HCT116 (cell line): Measurements from ENCODE around the gene PGD. TPM values are rescaled to one million over a fixed set of nuclear protein-coding genes. Genes with fewer than 3 reads are reported as not detected.

Experiments
- ATAC-seq: fragments of 200-7000 bp; cut with Tn5 transposase; 2 replicates; pipeline ENCODE4 v1.9.1; 2020; ENCODE audit warnings: mild to moderate bottlenecking, moderate library complexity
- BruUV-seq: library from RNA; stranded (reverse); fragments of 400-500 nt; replicated peaks from 2 replicates; lab custom pipeline; 2021; lab: Mats Ljungman, UMichigan
- CTCF ChIA-PET: fragments of 300-600 bp; sonication (Branson Sonifier 250); formaldehyde crosslinking; loops from one replicate; lab custom pipeline; 2021; ENCODE audit warnings: antibody characterized with exemption; lab: Charles Lee
- POLR2A ChIA-PET: fragments of 300-600, 350-600 bp; sonication (Branson Sonifier 250); formaldehyde crosslinking; loops from one replicate; lab custom pipeline; 2021; ENCODE audit warnings: antibody characterized with exemption; lab: Charles Lee
- RAD21 ChIA-PET, 2 experiments: fragments of 300-600 bp; sonication (Branson Sonifier 250); formaldehyde crosslinking; loops; one replicate each; lab custom pipeline; 2023; ENCODE audit warnings: low total read pairs in 2 of 2; ENCODE audit not compliant: uncharacterized antibody in 2 of 2, unreplicated experiment in 2 of 2, low non-redundant PET in 1 of 2; lab: Charles Lee
- DNase-seq: peaks from one replicate; pipeline ENCODE4 v3.0.0-alpha.2; 2010; ENCODE audit warnings: low read depth, low spot score
- H2AFZ ChIP-seq: fragments of 200-600 bp; shearing (Covaris generic), sonication (generic); 2 replicates; pipeline ENCODE4 v1.6.1; 2017; ENCODE audit warnings: low read depth, mixed run types, mixed read lengths, antibody characterized with exemption, low read length; ENCODE audit not compliant: poor library complexity, severe bottlenecking
- H3K27ac ChIP-seq: 2 replicates; pipeline ENCODE4 v1.5.1; 2012; ENCODE audit warnings: low read depth, low read length
- H3K27me3 ChIP-seq: fragments of 200-600 bp; sonication (generic); 2 replicates; pipeline ENCODE4 v1.6.1; 2016; ENCODE audit warnings: mixed run types, low read length, mixed read lengths; ENCODE audit not compliant: insufficient read depth
- H3K36me3 ChIP-seq, 2 experiments: fragments of 200-500 bp in 1 of 2; fragments of 200-600 bp in 1 of 2; sonication (Bioruptor generic) in 1 of 2; sonication (generic) in 1 of 2; 2 replicates each; pipeline versions ENCODE4 v1.5.1 to v1.6.1; 2014 to 2016; ENCODE audit warnings: low read length in 2 of 2, inconsistent platforms in 1 of 2, mixed read lengths in 1 of 2, mixed run types in 1 of 2; ENCODE audit not compliant: insufficient read depth in 2 of 2, control insufficient read depth in 1 of 2
- H3K4me1 ChIP-seq, 2 experiments: fragments of 200-600 bp in 1 of 2; sonication (generic) in 1 of 2; 2 replicates each; pipeline versions ENCODE4 v1.5.1 to v1.6.1; 2012 to 2017; ENCODE audit warnings: low read length in 2 of 2, inconsistent platforms in 1 of 2, mild to moderate bottlenecking in 1 of 2, mixed read lengths in 1 of 2, mixed run types in 1 of 2, moderate library complexity in 1 of 2; ENCODE audit not compliant: insufficient read depth in 2 of 2, control insufficient read depth in 1 of 2
- H3K4me2 ChIP-seq: fragments of 200-600 bp; sonication (generic); 2 replicates; pipeline ENCODE4 v1.6.1; 2017; ENCODE audit warnings: mixed run types, low read length, mixed read lengths
- H3K4me3 ChIP-seq, 2 experiments: fragments of 200-600 bp in 1 of 2; sonication (generic) in 1 of 2; replicated peaks in 1 of 2; 2 replicates each; pipeline ENCODE4 v1.5.1; 2011 to 2016; ENCODE audit warnings: low read length in 2 of 2, control low read depth in 1 of 2, low read depth in 1 of 2, mild to moderate bottlenecking in 1 of 2, mixed read lengths in 1 of 2, mixed run types in 1 of 2
- H3K79me2 ChIP-seq: fragments of 200-600 bp; sonication (generic); 2 replicates; pipeline ENCODE4 v1.6.1; 2017; ENCODE audit warnings: mild to moderate bottlenecking, mixed run types, low read length, moderate library complexity, mixed read lengths; ENCODE audit not compliant: insufficient read depth
- H3K9ac ChIP-seq: fragments of 200-600 bp; sonication (generic); 2 replicates; pipeline ENCODE4 v1.6.1; 2016; ENCODE audit warnings: low read length, mixed read lengths
- H3K9me2 ChIP-seq: fragments of 200-600 bp; sonication (generic), shearing (Covaris generic); 2 replicates; pipeline ENCODE4 v1.6.1; 2017; ENCODE audit warnings: mixed run types, mild to moderate bottlenecking, moderate library complexity; ENCODE audit not compliant: insufficient read depth
- H3K9me3 ChIP-seq, 2 experiments: fragments of 200-500 bp in 1 of 2; fragments of 200-600 bp in 1 of 2; sonication (Bioruptor generic) in 1 of 2; sonication (generic) in 1 of 2; 2 replicates each; pipeline ENCODE4 v1.6.1; 2014 to 2017; ENCODE audit warnings: low read length in 2 of 2, mixed read lengths in 2 of 2, inconsistent platforms in 1 of 2, low read depth in 1 of 2, mild to moderate bottlenecking in 1 of 2, mixed run types in 1 of 2, moderate library complexity in 1 of 2; ENCODE audit not compliant: control insufficient read depth in 1 of 2, insufficient read depth in 1 of 2
- H4K20me1 ChIP-seq: fragments of 200-600 bp; sonication (generic), shearing (Covaris generic); 2 replicates; pipeline ENCODE4 v1.6.1; 2017; ENCODE audit warnings: mixed run types, mild to moderate bottlenecking, moderate library complexity; ENCODE audit not compliant: insufficient read depth
- ELF1 ChIP-seq: IDR thresholded peaks from 2 replicates; pipeline ENCODE4 v1.6.1; 2012; ENCODE audit warnings: low read depth, borderline replicate concordance
- EZH2 ChIP-seq: fragments of 200-600 bp; sonication (generic); IDR thresholded peaks from 2 replicates; pipeline ENCODE4 v1.6.1; 2017; ENCODE audit warnings: antibody characterized with exemption, mixed run types
- EZH2phosphoT487 ChIP-seq: fragments of 200-600 bp; IDR thresholded peaks from 2 replicates; pipeline ENCODE4 v1.6.1; 2018; ENCODE audit warnings: antibody characterized with exemption, borderline replicate concordance
- JUND ChIP-seq: IDR thresholded peaks from 2 replicates; pipeline ENCODE4 v1.6.1; 2012
- POLR2A ChIP-seq: IDR thresholded peaks from 2 replicates; pipeline ENCODE4 v1.7.0; 2011; ENCODE audit warnings: borderline replicate concordance; ENCODE audit not compliant: insufficient read depth, insufficient read length; ENCODE audit errors: extremely low read depth
- POLR2AphosphoS5 ChIP-seq: IDR thresholded peaks from 2 replicates; pipeline ENCODE4 v1.6.1; 2011; ENCODE audit warnings: mild to moderate bottlenecking, low read depth, low read length, moderate library complexity
- RAD21 ChIP-seq: IDR thresholded peaks from 2 replicates; pipeline ENCODE4 v1.6.1; 2012; ENCODE audit warnings: low read depth, mild to moderate bottlenecking
- SIN3A ChIP-seq: IDR thresholded peaks from 2 replicates; pipeline ENCODE4 v1.6.1; 2012; ENCODE audit warnings: low read depth
- SP1 ChIP-seq: IDR thresholded peaks from 2 replicates; pipeline ENCODE4 v1.6.1; 2012; ENCODE audit warnings: low read depth
- YY1 ChIP-seq: IDR thresholded peaks from 2 replicates; pipeline ENCODE4 v1.6.1; 2011; ENCODE audit warnings: low read length, low read depth, moderate library complexity, mild to moderate bottlenecking; ENCODE audit not compliant: insufficient replicate concordance; ENCODE audit errors: extremely low read depth
- ZFX ChIP-seq: fragments of 450-650 bp; IDR thresholded peaks from 2 replicates; pipeline ENCODE4 v1.6.1; 2017
- ZNF274 ChIP-seq: fragments of 200-500 bp; sonication (Bioruptor generic); IDR thresholded peaks from 2 replicates; pipeline ENCODE4 v1.6.1; 2014; ENCODE audit warnings: mild to moderate bottlenecking, low read depth, low read length, inconsistent platforms
- intact Hi-C: fragments of 100-400 bp; cut with micrococcal nuclease; formaldehyde crosslinking; loops from 2 replicates; pipeline ENCODE4 v1.10.0; 2022
- total RNA-seq: library from RNA; stranded (reverse); gene quantifications from one replicate; pipeline ENCODE4 v1.2.1, GENCODE V29; 2021; ENCODE audit not compliant: unreplicated experiment
- TF ChIP-seq, protein P1 (sequence below), 3 experiments: fragments of 200-600 bp in 1 of 3; sonication (generic) in 1 of 3; IDR thresholded peaks in 2 of 3; conservative IDR thresholded peaks in 1 of 3; 2 replicates each; pipeline ENCODE4 v1.5.1; 2012 to 2017; ENCODE audit warnings: low read depth in 2 of 3, low read length in 2 of 3, antibody characterized with exemption in 1 of 3, borderline replicate concordance in 1 of 3, control low read depth in 1 of 3, mild to moderate bottlenecking in 1 of 3, mixed read lengths in 1 of 3, mixed run types in 1 of 3, moderate library complexity in 1 of 3; ENCODE audit not compliant: insufficient read depth in 1 of 3
- TF ChIP-seq, protein P2 (sequence below): IDR thresholded peaks from 2 replicates; pipeline ENCODE4 v1.6.1; 2012
- TF ChIP-seq, protein P3 (sequence below): IDR thresholded peaks from 2 replicates; pipeline ENCODE4 v1.6.1; 2011; ENCODE audit warnings: mild to moderate bottlenecking, low read length, moderate library complexity; ENCODE audit not compliant: insufficient replicate concordance; ENCODE audit errors: extremely low read depth

Gene PGD
- total RNA-seq, 1 experiment from 2014 or later, result 144 TPM

DNA sequence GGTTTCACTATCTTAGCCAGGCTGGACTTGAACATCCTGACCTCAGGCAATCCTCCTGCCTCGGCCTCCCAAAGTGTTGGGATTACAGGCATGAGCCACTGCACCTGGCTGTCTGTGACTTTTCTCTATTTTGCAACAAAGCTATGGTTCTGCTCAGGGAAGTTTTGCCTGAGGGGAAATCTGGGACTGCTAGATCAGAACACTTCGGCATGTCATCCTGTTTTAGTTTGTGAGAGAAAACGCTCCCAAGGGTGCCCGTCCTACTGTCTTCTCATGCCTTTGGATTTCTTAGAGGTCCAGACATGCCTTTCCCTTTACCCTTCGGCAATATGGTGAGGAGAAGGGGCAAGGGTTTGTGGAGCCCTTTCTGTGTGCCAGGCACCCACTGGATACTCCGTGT, 45.4 kb downstream of the PGD start:
- DNase-seq (no peak), ATAC-seq (no peak)
- Histone ChIP-seq H3K36me3 (peaks cover 0 to 4% of the 10 kb centered on the region in 2 experiments; a peak in 1 of 4 replicates), H4K20me1 (no peaks in the 10 kb centered on the region), H3K4me1 (no peaks in the 10 kb centered on the region), H3K27ac (no peak overlapping the region), H3K9me2 (no peaks in the 10 kb centered on the region), H3K4me3 (no peak overlapping the region), H3K4me2 (no peak overlapping the region), H3K79me2 (no peaks in the 10 kb centered on the region), H3K27me3 (no peaks in the 10 kb centered on the region), H3K9me3 (no peaks in the 10 kb centered on the region), H2AFZ (no peak overlapping the region), H3K9ac (no peak overlapping the region)
- ChIA-PET RAD21 (no interaction called here), CTCF (no interaction called here), POLR2A (no interaction called here)
- TF ChIP-seq, protein P1, sequence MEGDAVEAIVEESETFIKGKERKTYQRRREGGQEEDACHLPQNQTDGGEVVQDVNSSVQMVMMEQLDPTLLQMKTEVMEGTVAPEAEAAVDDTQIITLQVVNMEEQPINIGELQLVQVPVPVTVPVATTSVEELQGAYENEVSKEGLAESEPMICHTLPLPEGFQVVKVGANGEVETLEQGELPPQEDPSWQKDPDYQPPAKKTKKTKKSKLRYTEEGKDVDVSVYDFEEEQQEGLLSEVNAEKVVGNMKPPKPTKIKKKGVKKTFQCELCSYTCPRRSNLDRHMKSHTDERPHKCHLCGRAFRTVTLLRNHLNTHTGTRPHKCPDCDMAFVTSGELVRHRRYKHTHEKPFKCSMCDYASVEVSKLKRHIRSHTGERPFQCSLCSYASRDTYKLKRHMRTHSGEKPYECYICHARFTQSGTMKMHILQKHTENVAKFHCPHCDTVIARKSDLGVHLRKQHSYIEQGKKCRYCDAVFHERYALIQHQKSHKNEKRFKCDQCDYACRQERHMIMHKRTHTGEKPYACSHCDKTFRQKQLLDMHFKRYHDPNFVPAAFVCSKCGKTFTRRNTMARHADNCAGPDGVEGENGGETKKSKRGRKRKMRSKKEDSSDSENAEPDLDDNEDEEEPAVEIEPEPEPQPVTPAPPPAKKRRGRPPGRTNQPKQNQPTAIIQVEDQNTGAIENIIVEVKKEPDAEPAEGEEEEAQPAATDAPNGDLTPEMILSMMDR (IDR thresholded peaks at IDR 0.05 in 2 of 3, conservative IDR thresholded peaks at IDR 0.05 in 1 of 3; ENCODE audit: borderline replicate concordance in 1 of 3, insufficient read depth in 1 of 3, low read depth in 2 of 3, low read length in 2 of 3), result no peak
- TF ChIP-seq JUND (no peak), POLR2A (no peak), ZFX (no peak), ZNF274 (no peak), YY1 (no peak), SP1 (no peak), ELF1 (no peak), POLR2AphosphoS5 (no peak), RAD21 (no peak), EZH2 (no peak), SIN3A (no peak), EZH2phosphoT487 (no peak)
- TF ChIP-seq, protein P2, sequence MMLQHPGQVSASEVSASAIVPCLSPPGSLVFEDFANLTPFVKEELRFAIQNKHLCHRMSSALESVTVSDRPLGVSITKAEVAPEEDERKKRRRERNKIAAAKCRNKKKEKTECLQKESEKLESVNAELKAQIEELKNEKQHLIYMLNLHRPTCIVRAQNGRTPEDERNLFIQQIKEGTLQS, result no peak
- TF ChIP-seq, protein P3, sequence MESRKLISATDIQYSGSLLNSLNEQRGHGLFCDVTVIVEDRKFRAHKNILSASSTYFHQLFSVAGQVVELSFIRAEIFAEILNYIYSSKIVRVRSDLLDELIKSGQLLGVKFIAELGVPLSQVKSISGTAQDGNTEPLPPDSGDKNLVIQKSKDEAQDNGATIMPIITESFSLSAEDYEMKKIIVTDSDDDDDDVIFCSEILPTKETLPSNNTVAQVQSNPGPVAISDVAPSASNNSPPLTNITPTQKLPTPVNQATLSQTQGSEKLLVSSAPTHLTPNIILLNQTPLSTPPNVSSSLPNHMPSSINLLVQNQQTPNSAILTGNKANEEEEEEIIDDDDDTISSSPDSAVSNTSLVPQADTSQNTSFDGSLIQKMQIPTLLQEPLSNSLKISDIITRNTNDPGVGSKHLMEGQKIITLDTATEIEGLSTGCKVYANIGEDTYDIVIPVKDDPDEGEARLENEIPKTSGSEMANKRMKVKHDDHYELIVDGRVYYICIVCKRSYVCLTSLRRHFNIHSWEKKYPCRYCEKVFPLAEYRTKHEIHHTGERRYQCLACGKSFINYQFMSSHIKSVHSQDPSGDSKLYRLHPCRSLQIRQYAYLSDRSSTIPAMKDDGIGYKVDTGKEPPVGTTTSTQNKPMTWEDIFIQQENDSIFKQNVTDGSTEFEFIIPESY, result no peak
- BruUV-seq, result no TSS peak
- intact Hi-C loops, result no loop called here
